Measurements from ENCODE around the gene MITF.

Gene MITF

GRCh38 chr3:69825446-69825845 lies 86.2 kb downstream of the MITF start:
- no peak for TF ChIP-seq CTCF (IDR thresholded peaks at IDR 0.05; ENCODE audit: control insufficient read depth, extremely low read depth, insufficient read depth)
- no peak overlapping the region for H3K4me3 ChIP-seq (ENCODE audit: low read depth, low read length)
- no peak for DNase-seq (ENCODE audit: low read depth)

GRCh38 chr3:69827127-69827526 lies 87.9 kb downstream of the MITF start:
- no peak overlapping the region for H3K4me3 ChIP-seq (ENCODE audit: low read depth, low read length)
- no peak for DNase-seq (ENCODE audit: low read depth)
- no peak for TF ChIP-seq CTCF (IDR thresholded peaks at IDR 0.05; ENCODE audit: control insufficient read depth, extremely low read depth, insufficient read depth)

- TF ChIP-seq CTCF (IDR thresholded peaks at IDR 0.05; ENCODE audit: control insufficient read depth, extremely low read depth, insufficient read depth) = no peak
- H3K4me3 ChIP-seq (ENCODE audit: low read depth, low read length) = no peak overlapping the region
These were observed 89.6 kb downstream of the MITF start for GRCh38 chr3:69828817-69829216.

GRCh38 chr3:69830147-69830546 lies 90.9 kb downstream of the MITF start:
- DNase-seq (ENCODE audit: low read depth) = no peak
- no peak for TF ChIP-seq CTCF (IDR thresholded peaks at IDR 0.05; ENCODE audit: control insufficient read depth, extremely low read depth, insufficient read depth)
- no peak overlapping the region for H3K4me3 ChIP-seq (ENCODE audit: low read depth, low read length)

More at GRCh38 chr3:69828817-69829216, 89.6 kb downstream of the MITF start:
- no peak for DNase-seq (ENCODE audit: low read depth)

GRCh38 chr3:69831737-69832136 lies 92.5 kb downstream of the MITF start:
- no peak for DNase-seq (ENCODE audit: low read depth)
- H3K4me3 ChIP-seq (ENCODE audit: low read depth, low read length) = no peak overlapping the region
- TF ChIP-seq CTCF (IDR thresholded peaks at IDR 0.05; ENCODE audit: control insufficient read depth, extremely low read depth, insufficient read depth) = no peak

- no peak overlapping the region for H3K4me3 ChIP-seq (ENCODE audit: low read depth, low read length)
- DNase-seq (ENCODE audit: low read depth) = peak; percentile 73
- no peak for TF ChIP-seq CTCF (IDR thresholded peaks at IDR 0.05; ENCODE audit: control insufficient read depth, extremely low read depth, insufficient read depth)
These were observed 94.3 kb downstream of the MITF start for GRCh38 chr3:69833591-69833990.

- no peak for DNase-seq (ENCODE audit: low read depth)
- no peak overlapping the region for H3K4me3 ChIP-seq (ENCODE audit: low read depth, low read length)
- no peak for TF ChIP-seq CTCF (IDR thresholded peaks at IDR 0.05; ENCODE audit: control insufficient read depth, extremely low read depth, insufficient read depth)
These were observed 99.0 kb downstream of the MITF start for GRCh38 chr3:69838217-69838616.
